GM10847 (cell line): Measurements from ENCODE around the gene COL15A1.

Experiments used
- POLR2A ChIP-seq: IDR thresholded peaks from 2 replicates; pipeline ENCODE4 v1.6.1; 2011; ENCODE audit not compliant: insufficient read length; ENCODE audit errors: extremely low read depth

Gene COL15A1

GRCh38 chr9:98955259-98955658, 11.6 kb downstream of the COL15A1 start:
- TF ChIP-seq POLR2A, result no peak

- TF ChIP-seq POLR2A, result no peak
Observed at GRCh38 chr9:98957826-98958225, 14.1 kb downstream of the COL15A1 start.

- TF ChIP-seq POLR2A, result no peak
Observed at GRCh38 chr9:98958271-98958984, 14.7 kb downstream of the COL15A1 start.

- TF ChIP-seq POLR2A, result no peak
Observed at GRCh38 chr9:98960409-98960808, 16.7 kb downstream of the COL15A1 start.

- TF ChIP-seq POLR2A, result no peak
Observed at GRCh38 chr9:98961513-98962180, 17.9 kb downstream of the COL15A1 start.

GRCh38 chr9:98962181-98962560, 18.5 kb downstream of the COL15A1 start:
- no peak for TF ChIP-seq POLR2A

- TF ChIP-seq POLR2A, result no peak
Observed at GRCh38 chr9:98962861-98963260, 19.2 kb downstream of the COL15A1 start.

GRCh38 chr9:98964201-98964600, 20.5 kb downstream of the COL15A1 start:
- no peak for TF ChIP-seq POLR2A

GRCh38 chr9:98964911-98965336, 21.2 kb downstream of the COL15A1 start:
- TF ChIP-seq POLR2A, result no peak

- no peak for TF ChIP-seq POLR2A
Observed at GRCh38 chr9:98966676-98967075, 23.0 kb downstream of the COL15A1 start.

GRCh38 chr9:98967257-98967656, 23.6 kb downstream of the COL15A1 start:
- TF ChIP-seq POLR2A, result no peak

GRCh38 chr9:98967680-98968079, 24.0 kb downstream of the COL15A1 start:
- TF ChIP-seq POLR2A, result no peak

- no peak for TF ChIP-seq POLR2A
Observed at GRCh38 chr9:98968601-98969337, 25.1 kb downstream of the COL15A1 start.

GRCh38 chr9:98970532-98971041, 26.9 kb downstream of the COL15A1 start:
- no peak for TF ChIP-seq POLR2A

- TF ChIP-seq POLR2A, result no peak
Observed at GRCh38 chr9:98971168-98971914, 27.6 kb downstream of the COL15A1 start.
